Neuron (in vitro differentiated cells): ENCODE data around the gene WWC1.

Experiments
- H2AFZ ChIP-seq: one replicate; pipeline ENCODE4 v1.6.1; 2013; ENCODE audit warnings: low read depth, mild to moderate bottlenecking, inconsistent platforms, low read length, moderate library complexity
- H3K27me3 ChIP-seq: one replicate; pipeline ENCODE4 v1.6.1; 2013; ENCODE audit warnings: low read length; ENCODE audit not compliant: insufficient read depth
- H3K36me3 ChIP-seq: one replicate; pipeline ENCODE4 v1.6.1; 2013; ENCODE audit warnings: low read length; ENCODE audit not compliant: insufficient read depth
- H3K4me1 ChIP-seq: one replicate; pipeline ENCODE4 v1.6.1; 2013; ENCODE audit warnings: low read length; ENCODE audit not compliant: insufficient read depth
- H3K4me3 ChIP-seq: 2 replicates; pipeline ENCODE4 v1.5.1; 2013; ENCODE audit warnings: mild to moderate bottlenecking, low read length, moderate library complexity
- H3K9me3 ChIP-seq: one replicate; pipeline ENCODE4 v1.6.1; 2013; ENCODE audit warnings: low read length

The WWC1 gene

GRCh38 chr5:168446983-168447619 is 155.7 kb downstream of the WWC1 start:
- Histone ChIP-seq H3K4me1 (peaks cover 34% of the 10 kb centered on the region), H3K4me3 (no peak overlapping the region), H2AFZ (peak overlapping the region; percentile 48), H3K9me3 (no peaks in the 10 kb centered on the region), H3K27me3 (no peaks in the 10 kb centered on the region), H3K36me3 (peaks cover 36% of the 10 kb centered on the region)

GRCh38 chr5:168447808-168448207 is 156.4 kb downstream of the WWC1 start:
- no peak overlapping the region for H3K4me3 ChIP-seq
- H3K9me3 ChIP-seq = no peaks in the 10 kb centered on the region
- peaks cover 41% of the 10 kb centered on the region for H3K36me3 ChIP-seq
- H3K4me1 ChIP-seq = peaks cover 34% of the 10 kb centered on the region
- H3K27me3 ChIP-seq = no peaks in the 10 kb centered on the region
- peak overlapping the region; percentile 48 for H2AFZ ChIP-seq

GRCh38 chr5:168449166-168449565 is 157.7 kb downstream of the WWC1 start:
- Histone ChIP-seq H3K4me3 (no peak overlapping the region), H3K9me3 (no peaks in the 10 kb centered on the region), H2AFZ (no peak overlapping the region), H3K36me3 (peaks cover 34% of the 10 kb centered on the region), H3K4me1 (peaks cover 34% of the 10 kb centered on the region), H3K27me3 (no peaks in the 10 kb centered on the region)

- peaks cover 39% of the 10 kb centered on the region for H3K36me3 ChIP-seq
- no peaks in the 10 kb centered on the region for H3K9me3 ChIP-seq
- peaks cover 24% of the 10 kb centered on the region for H3K4me1 ChIP-seq
- H3K27me3 ChIP-seq = no peaks in the 10 kb centered on the region
- H2AFZ ChIP-seq = no peak overlapping the region
- no peak overlapping the region for H3K4me3 ChIP-seq
Observed at GRCh38 chr5:168451565-168451964, 160.1 kb downstream of the WWC1 start.

- Histone ChIP-seq H3K4me1 (no peaks in the 10 kb centered on the region), H2AFZ (no peak overlapping the region), H3K27me3 (no peaks in the 10 kb centered on the region), H3K4me3 (no peak overlapping the region), H3K9me3 (peaks cover 9% of the 10 kb centered on the region), H3K36me3 (peaks cover 71% of the 10 kb centered on the region)
Observed at GRCh38 chr5:168455201-168455600, 163.8 kb downstream of the WWC1 start.

GRCh38 chr5:168457542-168457941 is 166.1 kb downstream of the WWC1 start:
- no peak overlapping the region for H2AFZ ChIP-seq
- H3K9me3 ChIP-seq = peaks cover 9% of the 10 kb centered on the region
- no peak overlapping the region for H3K4me3 ChIP-seq
- H3K36me3 ChIP-seq = peaks cover 73% of the 10 kb centered on the region
- H3K27me3 ChIP-seq = no peaks in the 10 kb centered on the region
- no peaks in the 10 kb centered on the region for H3K4me1 ChIP-seq

GRCh38 chr5:168460606-168461005 is 169.2 kb downstream of the WWC1 start:
- Histone ChIP-seq H3K4me1 (no peaks in the 10 kb centered on the region), H3K9me3 (peaks cover 9% of the 10 kb centered on the region), H3K4me3 (no peak overlapping the region), H2AFZ (no peak overlapping the region), H3K36me3 (peaks cover 77% of the 10 kb centered on the region), H3K27me3 (no peaks in the 10 kb centered on the region)

GRCh38 chr5:168463081-168463480 is 171.6 kb downstream of the WWC1 start:
- Histone ChIP-seq H2AFZ (no peak overlapping the region), H3K9me3 (no peaks in the 10 kb centered on the region), H3K4me3 (no peak overlapping the region), H3K36me3 (peaks cover 78% of the 10 kb centered on the region), H3K4me1 (no peaks in the 10 kb centered on the region), H3K27me3 (no peaks in the 10 kb centered on the region)

GRCh38 chr5:168464214-168464613 is 172.8 kb downstream of the WWC1 start:
- peaks cover 70% of the 10 kb centered on the region for H3K36me3 ChIP-seq
- H3K9me3 ChIP-seq = no peaks in the 10 kb centered on the region
- H3K4me3 ChIP-seq = no peak overlapping the region
- H2AFZ ChIP-seq = no peak overlapping the region
- no peaks in the 10 kb centered on the region for H3K4me1 ChIP-seq
- no peaks in the 10 kb centered on the region for H3K27me3 ChIP-seq

- Histone ChIP-seq H3K9me3 (no peaks in the 10 kb centered on the region), H3K4me3 (no peak overlapping the region), H3K27me3 (no peaks in the 10 kb centered on the region), H3K4me1 (no peaks in the 10 kb centered on the region), H2AFZ (no peak overlapping the region), H3K36me3 (peaks cover 69% of the 10 kb centered on the region)
Observed at GRCh38 chr5:168464641-168465040, 173.2 kb downstream of the WWC1 start.

- Histone ChIP-seq H2AFZ (no peak overlapping the region), H3K9me3 (no peaks in the 10 kb centered on the region), H3K4me1 (no peaks in the 10 kb centered on the region), H3K36me3 (peaks cover 57% of the 10 kb centered on the region), H3K4me3 (no peak overlapping the region), H3K27me3 (no peaks in the 10 kb centered on the region)
Observed at GRCh38 chr5:168467755-168468330, 176.4 kb downstream of the WWC1 start.

GRCh38 chr5:168468836-168469235 is 177.4 kb downstream of the WWC1 start:
- Histone ChIP-seq H3K27me3 (no peaks in the 10 kb centered on the region), H3K4me1 (no peaks in the 10 kb centered on the region), H3K36me3 (peaks cover 52% of the 10 kb centered on the region), H3K4me3 (no peak overlapping the region), H3K9me3 (no peaks in the 10 kb centered on the region), H2AFZ (no peak overlapping the region)

GRCh38 chr5:168469816-168470215 is 178.4 kb downstream of the WWC1 start:
- Histone ChIP-seq H3K9me3 (no peaks in the 10 kb centered on the region), H3K4me3 (no peak overlapping the region), H3K27me3 (no peaks in the 10 kb centered on the region), H3K36me3 (peaks cover 48% of the 10 kb centered on the region), H3K4me1 (no peaks in the 10 kb centered on the region), H2AFZ (no peak overlapping the region)

GRCh38 chr5:168471785-168472184 is 180.3 kb downstream of the WWC1 start:
- no peaks in the 10 kb centered on the region for H3K4me1 ChIP-seq
- no peak overlapping the region for H2AFZ ChIP-seq
- no peaks in the 10 kb centered on the region for H3K27me3 ChIP-seq
- no peak overlapping the region for H3K4me3 ChIP-seq
- H3K36me3 ChIP-seq = peaks cover 31% of the 10 kb centered on the region
- H3K9me3 ChIP-seq = no peaks in the 10 kb centered on the region
